Small intestine (tissue), 16 donors: ENCODE measurements around the gene CDH15. TPM values are rescaled to one million over a fixed set of nuclear protein-coding genes. Genes with fewer than 3 reads are reported as not detected.

Experiments
- DNase-seq, 2 donors: peaks; one replicate each; pipeline versions ENCODE4 v3.0.0 to v3.0.0-alpha.2; 2013
- FAIRE-seq: peaks from 2 replicates; lab custom pipeline; 2012; peaks lifted over from hg19 to GRCh38; lab: Jason Lieb, UNC
- H3K27ac ChIP-seq, 3 donors: one replicate each; pipeline ENCODE4 v1.5.1; 2013; ENCODE audit warnings: low read length in 2 of 3, mild to moderate bottlenecking in 2 of 3, control low read depth in 1 of 3, inconsistent platforms in 1 of 3, low read depth in 1 of 3, moderate library complexity in 1 of 3
- H3K27me3 ChIP-seq, 3 donors: one replicate each; pipeline ENCODE4 v1.6.1; 2013; ENCODE audit warnings: low read length in 3 of 3, inconsistent platforms in 1 of 3; ENCODE audit not compliant: control insufficient read depth in 3 of 3, insufficient read depth in 3 of 3
- H3K36me3 ChIP-seq, 3 donors: one replicate each; pipeline ENCODE4 v1.6.1; 2013; ENCODE audit warnings: low read length in 3 of 3, inconsistent platforms in 1 of 3, low read depth in 1 of 3, mild to moderate bottlenecking in 1 of 3, moderate library complexity in 1 of 3; ENCODE audit not compliant: control insufficient read depth in 3 of 3, insufficient read depth in 2 of 3
- H3K4me1 ChIP-seq, 3 donors: one replicate each; pipeline ENCODE4 v1.6.1; 2013; ENCODE audit warnings: low read length in 2 of 3, inconsistent platforms in 1 of 3, low read depth in 1 of 3, mild to moderate bottlenecking in 1 of 3, moderate library complexity in 1 of 3; ENCODE audit not compliant: control insufficient read depth in 3 of 3, insufficient read depth in 2 of 3
- H3K4me3 ChIP-seq, 3 donors: one replicate each; pipeline ENCODE4 v1.5.1; 2013; ENCODE audit warnings: low read length in 3 of 3, control low read depth in 1 of 3, inconsistent platforms in 1 of 3, low read depth in 1 of 3, mild to moderate bottlenecking in 1 of 3, moderate library complexity in 1 of 3
- H3K9me3 ChIP-seq, 2 donors: one replicate each; pipeline ENCODE4 v1.6.1; 2013; ENCODE audit warnings: low read depth in 1 of 2, low read length in 1 of 2; ENCODE audit not compliant: control insufficient read depth in 2 of 2, insufficient read depth in 1 of 2
- WGBS, 3 donors: extraction: QIAGEN DNeasy Blood & Tissue Kit; methylation state at CpG; one replicate each; pipeline ENCODE4 v1.1.7; 2013; 5-methylcytosine and 5-hydroxymethylcytosine counted together
- long read RNA-seq, 10 donors: transcript quantifications; one replicate each; lab custom pipeline, GENCODE V29; 2026
- polyA plus RNA-seq, 4 donors: library from polyadenylated mRNA; stranded (reverse) in 3 of 4; unstranded in 1 of 4; fragments of 200-250 nt in 3 of 4; fragments of 120-200 nt in 1 of 4; gene quantifications; one replicate each; pipeline versions ENCODE4 v1.2.1 to v1.2.3, GENCODE V29; 2013
- donor health status: healthy with polysubstance abuse.
- donor health status: control.
- donor health status: control.
- donor health status: Bipolar disorder and iron deficiency.
- donor health status: healthy.

The CDH15 gene, protein sequence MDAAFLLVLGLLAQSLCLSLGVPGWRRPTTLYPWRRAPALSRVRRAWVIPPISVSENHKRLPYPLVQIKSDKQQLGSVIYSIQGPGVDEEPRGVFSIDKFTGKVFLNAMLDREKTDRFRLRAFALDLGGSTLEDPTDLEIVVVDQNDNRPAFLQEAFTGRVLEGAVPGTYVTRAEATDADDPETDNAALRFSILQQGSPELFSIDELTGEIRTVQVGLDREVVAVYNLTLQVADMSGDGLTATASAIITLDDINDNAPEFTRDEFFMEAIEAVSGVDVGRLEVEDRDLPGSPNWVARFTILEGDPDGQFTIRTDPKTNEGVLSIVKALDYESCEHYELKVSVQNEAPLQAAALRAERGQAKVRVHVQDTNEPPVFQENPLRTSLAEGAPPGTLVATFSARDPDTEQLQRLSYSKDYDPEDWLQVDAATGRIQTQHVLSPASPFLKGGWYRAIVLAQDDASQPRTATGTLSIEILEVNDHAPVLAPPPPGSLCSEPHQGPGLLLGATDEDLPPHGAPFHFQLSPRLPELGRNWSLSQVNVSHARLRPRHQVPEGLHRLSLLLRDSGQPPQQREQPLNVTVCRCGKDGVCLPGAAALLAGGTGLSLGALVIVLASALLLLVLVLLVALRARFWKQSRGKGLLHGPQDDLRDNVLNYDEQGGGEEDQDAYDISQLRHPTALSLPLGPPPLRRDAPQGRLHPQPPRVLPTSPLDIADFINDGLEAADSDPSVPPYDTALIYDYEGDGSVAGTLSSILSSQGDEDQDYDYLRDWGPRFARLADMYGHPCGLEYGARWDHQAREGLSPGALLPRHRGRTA
- polyA plus RNA-seq = under 1 TPM in 2 of 4 donors, not detected in 2; 0.04 to 0.66 TPM
- long read RNA-seq, donor 1 = 0 reads
- long read RNA-seq, donor 2 = 0 reads
- long read RNA-seq, donor 3 = 0 reads
- long read RNA-seq, donor 4 = 0 reads
- long read RNA-seq, donor 5 = 0 reads
- long read RNA-seq, donor 6 = 0 reads
- long read RNA-seq, donor 7 = 0 reads
- long read RNA-seq, donor 8, partial matches to known transcripts = 0 of 2 reads
- long read RNA-seq, donor 8, other reads (novel, unspliced or antisense) = 0 of 2 reads
- long read RNA-seq, donor 9 = 0 reads
- long read RNA-seq, donor 10 = 0 reads

GRCh38 chr16:89171216-89172170 is at the start of gene CDH15:
CDH15 (plus strand) TSS chr16:89171748; CDS start chr16:89171832, 84 bp downstream.
- Histone ChIP-seq H3K4me1 (peaks cover 0 to 22% (median 2%) of the 10 kb centered on the region in 3 donors), H3K27ac (no peak within 1 kb of the TSS), H3K27me3 (peaks cover 0 to 54% (median 0%) of the 10 kb centered on the region in 3 donors), H3K36me3 (no peaks in the 10 kb centered on the region), H3K9me3 (no peaks in the 10 kb centered on the region), H3K4me3 (peak within 1 kb of the TSS in 2 of 3 donors; percentile 7 to 27)
- DNase-seq = peak; percentile 96
- no peak for FAIRE-seq
- WGBS, 3 donors = 4 to 6% (median 5%) methylated on average over 54 to 74 of the region's 74 CpGs

DNA sequence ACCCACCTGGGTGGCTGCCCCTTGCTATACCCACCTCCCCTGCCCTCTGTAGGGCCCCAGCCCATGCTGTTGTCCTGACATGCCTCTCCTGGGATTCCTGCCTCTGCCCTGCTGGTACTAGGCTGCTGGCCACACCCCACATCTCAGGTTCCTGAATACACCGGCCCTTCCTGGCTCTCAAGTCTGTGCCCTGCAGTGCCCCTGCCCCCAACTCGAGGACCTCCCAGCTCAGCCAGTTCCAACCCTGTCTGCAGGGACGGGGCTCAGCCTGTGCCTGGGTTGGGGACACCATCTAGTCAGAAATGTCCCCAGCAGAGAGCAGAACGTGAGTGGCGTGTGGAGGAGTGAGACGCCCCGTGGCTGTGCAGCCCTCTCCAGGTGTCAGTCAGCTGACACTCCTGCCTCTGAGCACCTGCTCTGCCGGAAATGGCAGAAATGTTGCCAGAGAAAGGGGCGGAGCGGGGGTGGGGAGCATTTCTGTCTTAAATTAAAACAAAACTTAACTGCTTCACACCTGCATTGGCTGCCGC is 49.2 kb upstream of the CDH15 start:
- Histone ChIP-seq H3K9me3 (peaks cover 0 to 5% of the 10 kb centered on the region in 2 donors), H3K27me3 (no peaks in the 10 kb centered on the region), H3K4me3 (no peak overlapping the region), H3K27ac (peak overlapping the region in 2 of 3 donors; percentile 14 to 68), H3K4me1 (no peaks in the 10 kb centered on the region), H3K36me3 (peaks cover 7 to 70% (median 27%) of the 10 kb centered on the region in 3 donors)
- FAIRE-seq (no peak), DNase-seq (peak; percentile 10 to 59)
- 8 to 56% (median 23%) methylated on average over 11 of the region's 11 CpGs for WGBS, 3 donors

GRCh38 chr16:89123001-89123830 is 48.3 kb upstream of the CDH15 start:
- peaks cover 2 to 62% (median 20%) of the 10 kb centered on the region in 3 donors for H3K36me3 ChIP-seq
- no peaks in the 10 kb centered on the region for H3K27me3 ChIP-seq
- DNase-seq (no peak), FAIRE-seq (no peak)
- peak overlapping the region in 1 of 3 donors; percentile 5 for H3K27ac ChIP-seq
- no peak overlapping the region for H3K4me3 ChIP-seq
- WGBS, 3 donors = 76 to 84% (median 83%) methylated on average over 24 to 25 of the region's 25 CpGs
- H3K4me1 ChIP-seq = no peaks in the 10 kb centered on the region
- peaks cover 0 to 5% of the 10 kb centered on the region in 2 donors for H3K9me3 ChIP-seq

DNA sequence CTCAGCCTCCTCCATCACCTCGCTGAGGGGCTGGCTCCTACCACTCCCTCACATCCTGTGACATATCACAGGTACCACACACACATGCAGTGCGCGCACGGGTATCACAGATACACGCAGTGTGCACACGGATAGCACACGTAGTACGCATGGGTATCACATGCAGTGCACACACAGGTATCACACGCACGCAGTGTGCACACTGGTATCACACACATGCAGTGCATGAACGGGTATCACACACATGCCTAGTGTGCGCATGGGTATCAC is 47.8 kb upstream of the CDH15 start:
- no peaks in the 10 kb centered on the region for H3K4me1 ChIP-seq
- H3K27ac ChIP-seq = no peak overlapping the region
- no peak for DNase-seq
- no peak overlapping the region for H3K4me3 ChIP-seq
- peaks cover 0 to 7% of the 10 kb centered on the region in 2 donors for H3K9me3 ChIP-seq
- 93 to 98% (median 95%) methylated on average over 12 of the region's 12 CpGs for WGBS, 3 donors
- H3K36me3 ChIP-seq = peaks cover 0 to 59% (median 23%) of the 10 kb centered on the region in 3 donors
- H3K27me3 ChIP-seq = no peaks in the 10 kb centered on the region
- FAIRE-seq = no peak

DNA sequence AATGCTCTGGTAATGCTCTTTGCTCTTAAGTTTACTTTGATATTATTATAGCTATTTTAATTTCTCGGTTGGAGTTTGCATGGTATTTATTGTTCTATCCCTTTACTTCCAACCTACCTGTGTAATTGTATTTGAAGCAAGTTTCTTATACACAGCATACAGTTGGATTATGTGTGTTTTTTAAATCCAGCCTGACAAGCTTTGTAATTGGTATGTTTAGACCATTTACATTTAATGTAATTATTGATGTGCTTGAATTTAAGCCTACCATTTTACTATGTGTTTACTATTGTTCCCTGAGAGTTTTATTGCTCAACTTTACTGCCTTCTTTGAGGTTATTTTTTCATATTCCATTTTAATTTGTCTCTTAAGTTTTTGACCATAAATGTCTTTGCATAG is 42.2 kb upstream of the CDH15 start:
- FAIRE-seq = no peak
- Histone ChIP-seq H3K4me3 (no peak overlapping the region), H3K9me3 (peaks cover 0 to 18% of the 10 kb centered on the region in 2 donors), H3K27me3 (no peaks in the 10 kb centered on the region), H3K27ac (no peak overlapping the region), H3K4me1 (no peaks in the 10 kb centered on the region), H3K36me3 (peaks cover 12 to 41% (median 13%) of the 10 kb centered on the region in 3 donors)
- WGBS, 3 donors = 98% methylated on average over 1 of the region's 1 CpG
- no peak for DNase-seq

- H3K27ac ChIP-seq = no peak overlapping the region
- peaks cover 0 to 14% of the 10 kb centered on the region in 2 donors for H3K9me3 ChIP-seq
- no peaks in the 10 kb centered on the region for H3K27me3 ChIP-seq
- no peak overlapping the region for H3K4me3 ChIP-seq
- DNase-seq (no peak), FAIRE-seq (no peak)
- H3K4me1 ChIP-seq = no peaks in the 10 kb centered on the region
- H3K36me3 ChIP-seq = peaks cover 12 to 49% (median 13%) of the 10 kb centered on the region in 3 donors
- WGBS, 3 donors = 97 to 98% (median 97%) methylated on average over 5 of the region's 5 CpGs
These were observed 41.1 kb upstream of the CDH15 start for GRCh38 chr16:89130448-89130847.

- WGBS, 3 donors = 88 to 91% (median 90%) methylated on average over 17 of the region's 17 CpGs
- no peak for FAIRE-seq
- H3K9me3 ChIP-seq = peaks cover 0 to 13% of the 10 kb centered on the region in 2 donors
- H3K4me3 ChIP-seq = no peak overlapping the region
- H3K27me3 ChIP-seq = no peaks in the 10 kb centered on the region
- DNase-seq = no peak
- no peak overlapping the region for H3K27ac ChIP-seq
- H3K36me3 ChIP-seq = peaks cover 13 to 57% (median 15%) of the 10 kb centered on the region in 3 donors
- no peaks in the 10 kb centered on the region for H3K4me1 ChIP-seq
These were observed 39.8 kb upstream of the CDH15 start for GRCh38 chr16:89131783-89132182.
